ENCODE data around the gene RERE. TPM values are rescaled to one million over a fixed set of nuclear protein-coding genes. Genes with fewer than 3 reads are reported as not detected.

RERE gene
- total RNA-seq, 1 experiment from 2014 or later, result 217 TPM

GRCh38 chr1:8481650-8482380 lies 335.6 kb downstream of the RERE start:
- ChIA-PET CTCF (interaction anchor here (0.7 kb wide), 1 partner anchor 12 kb away, joined by 3 read pairs; no protein-coding TSS in a partner anchor), POLR2A (no interaction called here)
- DNase-seq (ENCODE audit: low read depth, low spot score) (no peak), ATAC-seq (no peak)
- H3K4me3 ChIP-seq (ENCODE audit: low read depth in 2 of 2, low read length in 2 of 2), result no peak overlapping the region
- BruUV-seq (replicated peaks), result no TSS peak
- H3K27me3 ChIP-seq (ENCODE audit: control insufficient read depth, insufficient read depth, low read length), result no peaks in the 10 kb centered on the region
- in situ Hi-C loops (cut with HindIII; ENCODE audit: low pct_unique_long_range_greater_than_20kb, low sequenced_read_pairs) (no loop called here), intact Hi-C loops (cut with micrococcal nuclease; ENCODE audit: unreplicated experiment) (no loop called here)
- no peak for TF ChIP-seq CTCF (IDR thresholded peaks at IDR 0.05)
- no peaks in the 10 kb centered on the region for H3K9me3 ChIP-seq (ENCODE audit: control insufficient read depth, insufficient read depth, low read depth, low read length)
- H3K27ac ChIP-seq (ENCODE audit: low read length), result no peak overlapping the region
- H3K4me1 ChIP-seq (ENCODE audit: control insufficient read depth, insufficient read depth, low read length), result no peaks in the 10 kb centered on the region; the same call in 1 of the 2 replicates
- H3K36me3 ChIP-seq (ENCODE audit: control insufficient read depth, insufficient read depth, low read length), result no peaks in the 10 kb centered on the region

GRCh38 chr1:8478566-8478965 lies 338.9 kb downstream of the RERE start:
- POLR2A ChIA-PET, result no interaction called here

More at GRCh38 chr1:8478566-8478965, 338.9 kb downstream of the RERE start:
- intact Hi-C loops (cut with micrococcal nuclease; ENCODE audit: unreplicated experiment), result no loop called here
- no peak overlapping the region for H3K27ac ChIP-seq (ENCODE audit: low read length)
- no peaks in the 10 kb centered on the region for H3K36me3 ChIP-seq (ENCODE audit: control insufficient read depth, insufficient read depth, low read length)
- no peak for TF ChIP-seq SIN3A (IDR thresholded peaks at IDR 0.05; ENCODE audit: borderline replicate concordance, insufficient read depth, low read depth, low read length)
- TF ChIP-seq TCF7L2 (IDR thresholded peaks at IDR 0.05; ENCODE audit: low read depth, low read length), result no peak
- no peak for TF ChIP-seq REST (IDR thresholded peaks at IDR 0.05; ENCODE audit: insufficient read depth in 1 of 2, low read depth in 2 of 2, low read length in 1 of 2)
- no peak for TF ChIP-seq POLR2AphosphoS5 (IDR thresholded peaks at IDR 0.05; ENCODE audit: low read depth, low read length)
- no peak for TF ChIP-seq CTCF (IDR thresholded peaks at IDR 0.05)
- in situ Hi-C loops (cut with HindIII; ENCODE audit: low pct_unique_long_range_greater_than_20kb, low sequenced_read_pairs), result no loop called here
- H3K9me3 ChIP-seq (ENCODE audit: control insufficient read depth, insufficient read depth, low read depth, low read length), result no peaks in the 10 kb centered on the region
- ATAC-seq, result no peak; the same call in 1 of the 2 replicates
- H3K4me3 ChIP-seq (ENCODE audit: low read depth in 2 of 2, low read length in 2 of 2), result no peak overlapping the region
- no peaks in the 10 kb centered on the region; the same call in 1 of the 2 replicates for H3K4me1 ChIP-seq (ENCODE audit: control insufficient read depth, insufficient read depth, low read length)
- no TSS peak for BruUV-seq (replicated peaks)
- CTCF ChIA-PET, result no interaction called here
- no peak for DNase-seq (ENCODE audit: low read depth, low spot score)
- H3K27me3 ChIP-seq (ENCODE audit: control insufficient read depth, insufficient read depth, low read length), result no peaks in the 10 kb centered on the region

Measured in Panc1 (cell line).